KMS-11 (cell line): Measurements from ENCODE around the gene TRAK1.

Experiments used
- H2AFZ ChIP-seq: fragments of 200-600 bp; sonication (generic); 2 replicates; pipeline ENCODE4 v1.6.1; 2016; ENCODE audit warnings: antibody characterized with exemption, mixed run types, low read depth
- H3K27ac ChIP-seq: fragments of 200-600 bp; sonication (generic); 2 replicates; pipeline ENCODE4 v1.6.1; 2016; ENCODE audit warnings: mild to moderate bottlenecking, mixed run types
- H3K27me3 ChIP-seq: fragments of 200-600 bp; sonication (generic); 2 replicates; pipeline ENCODE4 v1.6.1; 2017; ENCODE audit warnings: mild to moderate bottlenecking, low read depth, mixed run types, moderate library complexity; ENCODE audit not compliant: insufficient read depth
- H3K36me3 ChIP-seq: fragments of 200-600 bp; sonication (generic); 2 replicates; pipeline ENCODE4 v1.6.1; 2017; ENCODE audit warnings: mild to moderate bottlenecking, mixed run types; ENCODE audit not compliant: insufficient read depth
- H3K4me1 ChIP-seq: fragments of 200-600 bp; sonication (generic); 2 replicates; pipeline ENCODE4 v1.6.1; 2016; ENCODE audit warnings: mild to moderate bottlenecking, low read depth, mixed run types; ENCODE audit not compliant: poor library complexity, severe bottlenecking
- H3K4me2 ChIP-seq: fragments of 200-600 bp; sonication (generic); 2 replicates; pipeline ENCODE4 v1.7.0; 2016; ENCODE audit warnings: mild to moderate bottlenecking, mixed run types
- H3K4me3 ChIP-seq: fragments of 200-600 bp; sonication (generic); IDR thresholded peaks from 2 replicates; pipeline ENCODE4 v1.6.1; 2017; ENCODE audit warnings: low read depth, low read length, mixed read lengths; ENCODE audit not compliant: insufficient read depth
- H3K79me2 ChIP-seq: fragments of 200-600 bp; sonication (generic); 2 replicates; pipeline ENCODE4 v1.6.1; 2016; ENCODE audit warnings: low read depth, mixed run types; ENCODE audit not compliant: insufficient read depth
- H3K9ac ChIP-seq: fragments of 200-600 bp; sonication (generic); 2 replicates; pipeline ENCODE4 v1.6.1; 2016; ENCODE audit warnings: mild to moderate bottlenecking, mixed run types
- H4K20me1 ChIP-seq: fragments of 200-600 bp; sonication (generic); 2 replicates; pipeline ENCODE4 v1.6.1; 2016; ENCODE audit warnings: mild to moderate bottlenecking, mixed run types; ENCODE audit not compliant: insufficient read depth
- TF ChIP-seq, protein P1 (sequence below): fragments of 200-600 bp; sonication (generic); conservative IDR thresholded peaks from 2 replicates; pipeline ENCODE4 v1.6.1; 2017; ENCODE audit warnings: low read depth, mild to moderate bottlenecking, antibody characterized with exemption, low read length, moderate library complexity, mixed read lengths

The TRAK1 gene

DNA sequence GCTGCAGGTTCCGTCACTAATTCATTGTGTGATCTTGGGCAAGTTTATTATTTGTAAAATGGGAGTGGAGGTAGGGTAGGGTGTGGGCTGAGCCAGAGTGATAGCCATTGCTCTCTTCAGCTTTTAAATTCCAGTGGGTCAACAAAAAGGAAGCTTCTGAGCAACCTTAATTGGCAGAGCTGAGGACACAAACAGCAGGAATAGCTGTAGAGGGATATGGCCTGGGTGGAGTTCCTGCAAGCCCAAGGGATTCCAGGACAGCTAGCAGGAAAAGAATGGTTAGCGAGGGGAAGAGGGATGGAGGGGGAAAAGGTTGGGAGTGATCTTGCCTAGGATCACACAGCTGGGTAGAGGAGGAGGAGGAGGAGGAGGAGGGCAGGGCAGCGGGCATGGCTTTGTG is 163.4 kb downstream of the TRAK1 start:
- TF ChIP-seq, protein P1, sequence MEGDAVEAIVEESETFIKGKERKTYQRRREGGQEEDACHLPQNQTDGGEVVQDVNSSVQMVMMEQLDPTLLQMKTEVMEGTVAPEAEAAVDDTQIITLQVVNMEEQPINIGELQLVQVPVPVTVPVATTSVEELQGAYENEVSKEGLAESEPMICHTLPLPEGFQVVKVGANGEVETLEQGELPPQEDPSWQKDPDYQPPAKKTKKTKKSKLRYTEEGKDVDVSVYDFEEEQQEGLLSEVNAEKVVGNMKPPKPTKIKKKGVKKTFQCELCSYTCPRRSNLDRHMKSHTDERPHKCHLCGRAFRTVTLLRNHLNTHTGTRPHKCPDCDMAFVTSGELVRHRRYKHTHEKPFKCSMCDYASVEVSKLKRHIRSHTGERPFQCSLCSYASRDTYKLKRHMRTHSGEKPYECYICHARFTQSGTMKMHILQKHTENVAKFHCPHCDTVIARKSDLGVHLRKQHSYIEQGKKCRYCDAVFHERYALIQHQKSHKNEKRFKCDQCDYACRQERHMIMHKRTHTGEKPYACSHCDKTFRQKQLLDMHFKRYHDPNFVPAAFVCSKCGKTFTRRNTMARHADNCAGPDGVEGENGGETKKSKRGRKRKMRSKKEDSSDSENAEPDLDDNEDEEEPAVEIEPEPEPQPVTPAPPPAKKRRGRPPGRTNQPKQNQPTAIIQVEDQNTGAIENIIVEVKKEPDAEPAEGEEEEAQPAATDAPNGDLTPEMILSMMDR, result no peak
- H3K4me1 ChIP-seq, result no peaks in the 10 kb centered on the region
- H3K27me3 ChIP-seq, result no peaks in the 10 kb centered on the region
- no peak overlapping the region for H3K4me2 ChIP-seq
- no peak overlapping the region for H2AFZ ChIP-seq
- H3K27ac ChIP-seq, result no peak overlapping the region
- no peak overlapping the region for H3K9ac ChIP-seq
- H3K4me3 ChIP-seq, result no peak overlapping the region
- H3K79me2 ChIP-seq, result no peaks in the 10 kb centered on the region
- no peaks in the 10 kb centered on the region for H4K20me1 ChIP-seq
- H3K36me3 ChIP-seq, result no peaks in the 10 kb centered on the region

DNA sequence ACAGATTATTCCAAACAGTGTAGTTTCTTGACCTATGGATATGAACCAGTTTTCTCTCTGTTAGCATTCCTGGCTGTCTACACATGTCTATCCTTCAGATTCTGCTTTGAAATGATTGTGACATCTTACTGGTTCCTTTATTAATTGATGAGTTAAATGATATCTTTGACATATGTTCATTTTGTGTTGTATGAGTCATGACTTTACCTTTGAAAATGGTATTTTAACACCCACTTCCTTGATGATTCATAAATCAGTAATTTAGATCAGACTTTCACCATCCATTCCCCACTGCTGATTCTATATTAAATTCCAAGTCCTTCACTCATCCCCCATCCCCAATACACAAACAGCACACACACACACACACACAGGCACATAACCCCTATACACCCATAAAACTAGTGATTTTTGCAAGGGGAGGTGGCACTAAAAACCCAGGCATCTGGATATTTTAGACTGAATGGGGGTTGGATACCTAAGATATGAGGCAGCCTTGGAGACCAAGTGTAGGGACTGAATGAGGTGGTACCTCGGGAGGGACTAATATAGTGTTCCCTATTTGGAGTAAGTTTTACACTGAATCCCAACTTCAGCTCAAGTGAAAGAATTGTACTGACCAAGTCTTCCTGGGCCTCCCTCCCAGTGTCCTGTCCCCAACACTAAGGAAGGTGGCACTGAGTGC is 165.1 kb downstream of the TRAK1 start:
- no peaks in the 10 kb centered on the region for H3K79me2 ChIP-seq
- no peaks in the 10 kb centered on the region for H3K4me1 ChIP-seq
- H4K20me1 ChIP-seq, result no peaks in the 10 kb centered on the region
- H3K9ac ChIP-seq, result no peak overlapping the region
- H3K27ac ChIP-seq, result no peak overlapping the region
- no peak overlapping the region for H3K4me3 ChIP-seq
- H3K4me2 ChIP-seq, result no peak overlapping the region
- H3K27me3 ChIP-seq, result no peaks in the 10 kb centered on the region
- no peak overlapping the region for H2AFZ ChIP-seq
- TF ChIP-seq, protein P1, result no peak
- no peaks in the 10 kb centered on the region for H3K36me3 ChIP-seq

DNA sequence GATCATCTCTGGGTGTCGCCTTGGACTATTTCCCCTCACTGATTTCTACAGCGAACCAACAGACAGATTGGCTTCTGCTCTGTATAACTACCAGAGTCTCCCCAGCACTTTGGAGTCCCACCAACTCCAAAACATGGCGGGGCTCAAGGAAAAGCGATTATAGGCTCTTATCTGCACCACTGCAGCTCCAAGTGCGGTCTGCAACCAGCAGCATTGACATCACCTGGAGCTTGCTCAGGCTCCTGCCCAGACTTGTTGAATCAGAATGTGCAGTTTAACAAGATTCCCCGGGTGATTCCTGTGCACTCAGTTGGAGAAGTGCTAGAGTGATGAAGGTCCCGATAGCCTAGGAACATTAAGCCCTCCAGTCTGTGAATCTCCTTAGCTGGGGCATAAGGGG is 165.8 kb downstream of the TRAK1 start:
- Histone ChIP-seq H3K4me2 (no peak overlapping the region), H3K27me3 (no peaks in the 10 kb centered on the region), H3K9ac (no peak overlapping the region), H3K36me3 (no peaks in the 10 kb centered on the region), H3K27ac (no peak overlapping the region), H3K4me3 (no peak overlapping the region), H3K4me1 (no peaks in the 10 kb centered on the region), H4K20me1 (no peaks in the 10 kb centered on the region), H2AFZ (no peak overlapping the region), H3K79me2 (no peaks in the 10 kb centered on the region)
- TF ChIP-seq, protein P1, result no peak

DNA sequence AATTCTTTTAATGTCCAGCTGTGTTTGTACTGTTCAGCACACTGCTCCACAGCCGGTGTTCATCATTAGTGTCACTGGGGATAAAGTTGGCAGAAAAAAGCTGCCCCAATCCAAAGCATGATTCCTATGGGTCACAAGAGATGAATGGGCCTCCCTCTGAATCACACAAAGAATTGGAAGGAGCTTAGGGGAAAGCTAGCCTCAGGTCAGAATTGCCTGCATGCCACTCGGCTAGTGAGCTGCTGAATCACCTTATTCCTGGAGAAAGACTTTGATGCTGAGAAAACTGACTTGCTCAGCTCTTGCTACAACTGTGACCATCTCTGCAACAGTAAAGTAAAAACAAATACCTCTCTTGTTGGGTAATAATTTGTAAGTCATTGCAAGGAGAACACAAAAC is 171.4 kb downstream of the TRAK1 start:
- Histone ChIP-seq H3K4me3 (no peak overlapping the region), H3K4me2 (no peak overlapping the region), H2AFZ (no peak overlapping the region), H3K9ac (no peak overlapping the region), H3K27me3 (no peaks in the 10 kb centered on the region), H3K27ac (no peak overlapping the region), H3K79me2 (no peaks in the 10 kb centered on the region), H3K36me3 (no peaks in the 10 kb centered on the region), H3K4me1 (no peaks in the 10 kb centered on the region), H4K20me1 (no peaks in the 10 kb centered on the region)
- TF ChIP-seq, protein P1, result no peak
